ENCODE measurements around the gene GSG1L. TPM values are rescaled to one million over a fixed set of nuclear protein-coding genes. Genes with fewer than 3 reads are reported as not detected.

GSG1L gene
- total and polyA plus RNA-seq, 2 experiments from 2014 or later: not detected

DNA sequence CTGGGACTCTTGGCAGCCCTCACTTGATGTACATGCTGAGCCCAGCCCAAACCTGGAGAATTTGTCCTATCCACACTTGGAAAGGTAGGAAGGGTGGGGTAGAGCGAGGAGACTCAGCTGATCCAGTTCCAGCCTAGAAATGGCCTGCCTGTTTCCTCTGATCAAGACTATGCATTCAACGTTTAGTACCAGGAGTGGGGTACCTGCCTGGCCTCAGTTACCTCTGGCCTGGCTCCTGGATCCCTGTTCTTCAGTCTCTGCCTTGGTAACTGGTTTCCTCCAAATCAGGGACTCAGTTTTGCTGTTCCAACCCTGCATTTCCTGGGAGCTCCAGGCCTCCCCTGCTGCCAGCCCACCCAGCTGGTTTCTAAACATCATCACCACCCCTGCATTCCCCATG, 233.5 kb downstream of the GSG1L start:
- H3K4me3 ChIP-seq: no peak overlapping the region
- TF ChIP-seq EZH2 (IDR thresholded peaks at IDR 0.05; ENCODE audit: borderline replicate concordance): no peak
- no peaks in the 10 kb centered on the region for H3K36me3 ChIP-seq (replicated peaks; ENCODE audit: insufficient read depth, low read depth)
- no peaks in the 10 kb centered on the region for H3K4me1 ChIP-seq (ENCODE audit: insufficient read depth)
- H3K27ac ChIP-seq: no peak overlapping the region
- peaks cover 3% of the 10 kb centered on the region for H3K27me3 ChIP-seq
- H4K20me1 ChIP-seq (ENCODE audit: insufficient read depth, poor library complexity, severe bottlenecking): no peaks in the 10 kb centered on the region
- DNase-seq (ENCODE audit: low spot score): no peak
- H3K79me2 ChIP-seq: no peaks in the 10 kb centered on the region
- H3K4me2 ChIP-seq: no peak overlapping the region
- WGBS (ENCODE audit: low lambda C conversion rate, missing lambda C conversion rate): 75% methylated on average over 2 of the region's 2 CpGs
- H3K9me3 ChIP-seq (ENCODE audit: low read depth): no peaks in the 10 kb centered on the region
- H3K9me2 ChIP-seq (replicated peaks; ENCODE audit: insufficient read depth): no peaks in the 10 kb centered on the region
- no peak overlapping the region for H2AFZ ChIP-seq

GRCh38 chr16:27828671-27829070, 234.8 kb downstream of the GSG1L start:
- Histone ChIP-seq H3K9me3 (ENCODE audit: low read depth) (no peaks in the 10 kb centered on the region), H3K4me3 (no peak overlapping the region), H3K36me3 (replicated peaks; ENCODE audit: insufficient read depth, low read depth) (no peaks in the 10 kb centered on the region), H3K27ac (no peak overlapping the region), H3K9me2 (replicated peaks; ENCODE audit: insufficient read depth) (no peaks in the 10 kb centered on the region), H4K20me1 (ENCODE audit: insufficient read depth, poor library complexity, severe bottlenecking) (no peaks in the 10 kb centered on the region), H3K4me1 (ENCODE audit: insufficient read depth) (no peaks in the 10 kb centered on the region), H3K4me2 (no peak overlapping the region), H3K79me2 (no peaks in the 10 kb centered on the region), H3K27me3 (peaks cover 3% of the 10 kb centered on the region), H2AFZ (no peak overlapping the region)
- 92% methylated on average over 12 of the region's 12 CpGs for WGBS (ENCODE audit: low lambda C conversion rate, missing lambda C conversion rate)
- no peak for DNase-seq (ENCODE audit: low spot score)
- no peak for TF ChIP-seq EZH2 (IDR thresholded peaks at IDR 0.05; ENCODE audit: borderline replicate concordance)
- no peak for TF ChIP-seq EZH2phosphoT487 (IDR thresholded peaks at IDR 0.05; ENCODE audit: low read depth, severe bottlenecking, unreplicated experiment)
- TF ChIP-seq, protein P1, sequence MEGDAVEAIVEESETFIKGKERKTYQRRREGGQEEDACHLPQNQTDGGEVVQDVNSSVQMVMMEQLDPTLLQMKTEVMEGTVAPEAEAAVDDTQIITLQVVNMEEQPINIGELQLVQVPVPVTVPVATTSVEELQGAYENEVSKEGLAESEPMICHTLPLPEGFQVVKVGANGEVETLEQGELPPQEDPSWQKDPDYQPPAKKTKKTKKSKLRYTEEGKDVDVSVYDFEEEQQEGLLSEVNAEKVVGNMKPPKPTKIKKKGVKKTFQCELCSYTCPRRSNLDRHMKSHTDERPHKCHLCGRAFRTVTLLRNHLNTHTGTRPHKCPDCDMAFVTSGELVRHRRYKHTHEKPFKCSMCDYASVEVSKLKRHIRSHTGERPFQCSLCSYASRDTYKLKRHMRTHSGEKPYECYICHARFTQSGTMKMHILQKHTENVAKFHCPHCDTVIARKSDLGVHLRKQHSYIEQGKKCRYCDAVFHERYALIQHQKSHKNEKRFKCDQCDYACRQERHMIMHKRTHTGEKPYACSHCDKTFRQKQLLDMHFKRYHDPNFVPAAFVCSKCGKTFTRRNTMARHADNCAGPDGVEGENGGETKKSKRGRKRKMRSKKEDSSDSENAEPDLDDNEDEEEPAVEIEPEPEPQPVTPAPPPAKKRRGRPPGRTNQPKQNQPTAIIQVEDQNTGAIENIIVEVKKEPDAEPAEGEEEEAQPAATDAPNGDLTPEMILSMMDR (IDR thresholded peaks at IDR 0.05; ENCODE audit: poor library complexity): no peak

DNA sequence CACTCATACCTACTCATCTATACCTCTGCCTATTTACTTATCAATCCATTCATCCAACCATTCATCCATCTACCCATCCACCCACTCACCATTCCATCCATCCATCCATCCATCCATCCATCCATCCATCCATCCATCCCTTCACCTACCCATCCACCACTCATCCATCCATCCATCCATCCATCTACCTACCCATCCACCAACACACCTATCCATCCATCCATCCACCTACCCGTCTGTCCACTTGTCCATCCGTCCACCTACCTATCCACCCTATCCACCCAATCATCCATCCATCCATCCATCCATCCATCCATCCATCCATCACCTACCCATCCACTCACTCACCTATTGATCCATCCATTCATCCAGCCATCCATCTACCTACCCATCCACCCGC, 235.7 kb downstream of the GSG1L start:
- Histone ChIP-seq H3K4me3 (no peak overlapping the region), H3K9me3 (ENCODE audit: low read depth) (no peaks in the 10 kb centered on the region), H3K27ac (no peak overlapping the region), H3K4me2 (no peak overlapping the region), H3K9me2 (replicated peaks; ENCODE audit: insufficient read depth) (no peaks in the 10 kb centered on the region), H3K36me3 (replicated peaks; ENCODE audit: insufficient read depth, low read depth) (no peaks in the 10 kb centered on the region), H4K20me1 (ENCODE audit: insufficient read depth, poor library complexity, severe bottlenecking) (no peaks in the 10 kb centered on the region), H3K79me2 (no peaks in the 10 kb centered on the region), H3K27me3 (peaks cover 3% of the 10 kb centered on the region), H3K4me1 (ENCODE audit: insufficient read depth) (peaks cover 5% of the 10 kb centered on the region), H2AFZ (no peak overlapping the region)
- DNase-seq (ENCODE audit: low spot score): no peak
- TF ChIP-seq, protein P1 (IDR thresholded peaks at IDR 0.05; ENCODE audit: poor library complexity): no peak
- no peak for TF ChIP-seq EZH2phosphoT487 (IDR thresholded peaks at IDR 0.05; ENCODE audit: low read depth, severe bottlenecking, unreplicated experiment)
- TF ChIP-seq EZH2 (IDR thresholded peaks at IDR 0.05; ENCODE audit: borderline replicate concordance): no peak
- WGBS (ENCODE audit: low lambda C conversion rate, missing lambda C conversion rate): 70% methylated on average over 3 of the region's 3 CpGs

DNA sequence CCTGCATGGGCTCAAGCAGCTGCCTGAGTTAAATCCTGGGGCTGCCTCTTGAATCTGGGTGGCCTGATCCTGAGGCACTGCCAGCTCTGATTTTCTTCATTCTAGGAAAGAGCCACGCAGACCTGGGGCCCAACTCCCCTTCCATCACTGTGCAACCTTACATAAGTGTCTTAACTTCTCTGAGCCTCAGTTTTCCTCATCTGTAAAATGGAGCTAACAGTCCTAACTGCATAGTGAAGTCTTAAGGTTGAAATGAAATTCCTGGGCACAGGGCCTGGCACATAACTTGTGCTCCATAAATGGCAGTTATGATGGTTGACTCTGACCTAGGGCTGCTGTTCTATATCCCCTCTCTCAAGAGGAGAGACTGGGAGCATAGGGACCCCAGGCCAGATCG, 236.6 kb downstream of the GSG1L start:
- Histone ChIP-seq H3K79me2 (no peaks in the 10 kb centered on the region), H3K4me3 (no peak overlapping the region), H3K36me3 (replicated peaks; ENCODE audit: insufficient read depth, low read depth) (no peaks in the 10 kb centered on the region), H2AFZ (no peak overlapping the region), H4K20me1 (ENCODE audit: insufficient read depth, poor library complexity, severe bottlenecking) (no peaks in the 10 kb centered on the region), H3K9me2 (replicated peaks; ENCODE audit: insufficient read depth) (no peaks in the 10 kb centered on the region), H3K27ac (no peak overlapping the region), H3K27me3 (no peaks in the 10 kb centered on the region), H3K4me1 (ENCODE audit: insufficient read depth) (peaks cover 8% of the 10 kb centered on the region), H3K9me3 (ENCODE audit: low read depth) (no peaks in the 10 kb centered on the region), H3K4me2 (no peak overlapping the region)
- WGBS (ENCODE audit: low lambda C conversion rate, missing lambda C conversion rate): 85% methylated on average over 2 of the region's 2 CpGs
- TF ChIP-seq EZH2phosphoT487 (IDR thresholded peaks at IDR 0.05; ENCODE audit: low read depth, severe bottlenecking, unreplicated experiment): no peak
- TF ChIP-seq, protein P1 (IDR thresholded peaks at IDR 0.05; ENCODE audit: poor library complexity): no peak
- no peak for TF ChIP-seq EZH2 (IDR thresholded peaks at IDR 0.05; ENCODE audit: borderline replicate concordance)
- DNase-seq (ENCODE audit: low spot score): no peak
